Left cardiac atrium (tissue), 4 donors: ENCODE data around the gene CRAT. TPM values are rescaled to one million over a fixed set of nuclear protein-coding genes. Genes with fewer than 3 reads are reported as not detected.

ENCODE experiments used
- ATAC-seq, 2 donors: fragments of 200-7000 bp; cut with Tn5 transposase; one replicate each; pipeline ENCODE4 v1.9.1; 2020; ENCODE audit warnings: mild to moderate bottlenecking in 2 of 2, moderate library complexity in 2 of 2
- DNase-seq: peaks from one replicate; pipeline ENCODE4 v3.0.0-alpha.2; 2020
- intact Hi-C, 2 donors: fragments of 100-400 bp; cut with DNase I; formaldehyde crosslinking; loops; one replicate each; pipeline versions ENCODE4 v1.14.1 to v1.15.1; 2022 to 2023
- total RNA-seq, 2 donors: library from RNA; stranded (reverse); fragmentation: NEBNext Ultra II Directional; extraction: Animal tissue kit (Norgen Biotek cat#: 25700); gene quantifications; one replicate each; pipeline ENCODE4 v1.2.1, GENCODE V29; 2021
- donor health status: DM: no; HTN: yes; CAD: no.
- donor health status: DM: no; HTN: yes; CAD: no; lungs with severe emphysema.
- donor health status: DM: yes; HTN: yes; CAD: no.
- donor health status: Dilated cardiomyopathy.

The CRAT gene
- total RNA-seq, 2 donors from 2014 or later, result 58.4 to 61.1 TPM

DNA sequence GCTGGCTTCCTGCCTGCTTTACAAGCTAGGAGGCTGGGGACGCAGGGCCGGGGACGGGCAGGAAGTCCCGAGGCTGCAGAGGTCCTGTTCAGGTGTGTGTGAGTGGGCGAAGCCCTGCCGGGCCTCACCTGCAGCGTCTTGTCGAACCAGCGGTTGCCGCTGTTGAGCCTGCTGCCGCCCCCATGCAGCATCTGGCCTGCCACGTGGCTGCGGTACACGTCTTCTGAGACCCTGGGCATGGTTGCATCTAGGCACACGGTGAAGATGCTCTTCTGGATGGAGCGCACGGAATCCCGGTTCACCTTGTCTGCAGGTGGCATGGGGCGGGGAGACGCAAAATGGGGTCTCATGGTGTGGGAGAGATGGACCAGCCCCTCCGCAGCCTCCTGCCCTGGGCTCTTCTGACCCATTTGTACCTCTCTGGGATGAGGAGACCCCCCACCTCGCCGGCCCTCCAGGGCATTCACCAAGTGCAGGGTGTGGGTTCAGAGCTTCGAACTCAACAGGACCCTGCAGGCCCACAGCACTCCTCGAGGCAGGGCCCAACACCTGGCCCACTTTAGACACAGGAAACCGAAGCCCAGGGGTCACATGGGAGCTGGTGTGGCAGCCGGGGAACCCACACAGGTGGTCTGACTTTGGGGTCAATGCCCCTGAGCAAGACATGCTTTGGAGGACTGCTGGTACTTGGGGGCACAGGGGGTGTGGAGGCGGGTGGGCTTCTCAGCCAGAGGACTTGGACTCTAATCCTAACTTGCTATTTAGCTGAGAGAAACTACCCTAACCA, 10.0 kb downstream of the CRAT start:
- DNase-seq (no peak), ATAC-seq (no peak)
- intact Hi-C loops, result no loop called here

DNA sequence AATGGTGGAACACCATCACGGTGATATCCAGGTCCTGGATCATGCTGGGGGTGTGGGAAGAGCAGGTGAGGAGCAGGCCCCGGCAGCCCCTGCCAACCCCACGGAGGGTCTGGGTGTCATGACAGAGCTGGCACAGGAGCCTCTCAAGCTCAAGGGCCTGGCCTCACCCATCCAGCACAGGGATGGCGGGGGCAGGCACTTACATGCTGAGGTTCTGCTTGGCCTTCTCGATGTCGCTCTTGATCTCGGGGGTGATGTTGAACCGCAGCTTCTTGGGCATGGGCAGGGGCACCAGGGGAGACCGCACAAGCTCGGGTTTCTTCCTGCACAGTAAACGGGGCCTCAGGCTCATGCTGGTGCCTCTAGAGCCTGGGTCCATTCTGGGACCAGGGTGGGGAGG, 12.3 kb downstream of the CRAT start:
- no peak for DNase-seq
- ATAC-seq, result no peak

DNA sequence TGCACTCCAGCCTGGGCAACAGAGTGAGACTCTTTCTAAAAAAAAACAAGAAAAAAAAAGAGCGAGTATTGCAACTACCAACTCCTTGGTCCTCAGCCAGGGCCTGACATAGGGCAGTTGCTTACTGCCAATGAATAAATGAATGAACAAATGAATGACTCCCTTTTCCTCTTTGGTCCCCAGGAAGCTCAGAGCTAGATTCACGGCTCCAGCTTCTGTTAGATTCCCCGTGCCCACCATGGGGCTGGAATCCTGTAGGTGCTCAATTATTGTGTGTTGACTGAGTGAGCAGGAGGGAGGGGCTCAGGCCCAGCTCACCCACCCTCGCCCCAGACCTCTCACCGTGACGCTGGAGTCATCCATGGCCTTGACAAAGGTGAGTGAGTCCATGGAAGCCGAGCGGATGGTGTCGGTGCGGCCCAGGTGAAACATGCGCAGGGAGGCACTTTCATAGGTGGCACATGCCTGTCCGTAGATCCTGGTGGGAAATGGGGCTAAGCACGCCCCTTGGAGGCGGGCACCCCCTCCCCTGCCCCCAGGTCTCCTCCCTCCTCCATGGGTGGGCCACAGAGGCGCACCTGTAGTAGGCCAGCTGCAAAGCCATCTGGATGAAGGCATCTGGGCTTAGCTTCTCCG, 12.8 kb downstream of the CRAT start:
- ATAC-seq (no peak), DNase-seq (no peak)
- intact Hi-C loops, result no loop called here

More for the DNA sequence above, 12.3 kb downstream of the CRAT start:
- intact Hi-C loops, result no loop called here

DNA sequence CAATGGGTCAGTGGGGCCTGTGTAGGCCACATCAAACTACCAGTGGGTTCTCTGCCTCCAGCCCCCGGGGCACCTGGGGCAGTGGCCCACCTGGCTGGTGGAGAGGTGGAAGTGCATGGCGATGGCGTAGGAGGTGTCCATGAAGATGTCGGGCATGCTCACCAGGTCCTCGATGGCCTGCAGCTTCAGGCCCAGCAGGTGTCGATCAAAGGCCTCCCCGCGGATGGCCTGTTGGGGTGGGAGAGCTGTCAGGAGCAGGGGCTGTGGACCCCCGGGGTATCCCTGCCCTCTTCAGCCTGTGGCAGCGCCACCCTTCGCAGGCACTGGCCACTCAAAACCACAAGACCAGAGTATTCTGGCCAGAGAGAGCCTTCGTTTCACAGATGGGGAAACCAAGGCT, 14.7 kb downstream of the CRAT start:
- no peak for DNase-seq
- intact Hi-C loops, result no loop called here
- ATAC-seq, result no peak

DNA sequence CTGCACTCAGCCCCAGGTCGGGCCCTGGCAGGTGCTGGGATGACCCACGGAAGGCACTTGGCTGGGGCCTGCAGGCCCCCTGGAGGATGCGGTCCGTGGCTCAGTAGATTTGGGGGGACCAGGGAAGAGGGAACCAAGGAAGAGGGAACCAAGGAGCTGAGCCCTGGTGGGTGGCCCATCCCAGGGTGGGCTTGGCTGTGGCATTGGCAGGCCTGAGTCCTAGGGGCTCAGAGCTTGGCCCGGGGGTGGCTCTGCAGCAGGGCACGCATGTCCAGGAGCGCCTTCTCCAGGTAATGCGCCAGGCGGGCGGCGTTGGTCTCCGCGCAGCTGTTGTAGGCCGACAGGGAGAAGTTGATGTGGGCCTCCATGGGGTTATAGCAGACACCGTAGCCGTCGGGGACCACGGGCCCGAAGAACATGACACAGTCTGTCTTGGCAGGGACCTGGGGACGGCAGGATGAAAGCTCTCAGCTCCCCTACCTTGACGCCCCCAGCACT, 15.4 kb downstream of the CRAT start:
- intact Hi-C loops, result no loop called here
- ATAC-seq (no peak), DNase-seq (no peak)

DNA sequence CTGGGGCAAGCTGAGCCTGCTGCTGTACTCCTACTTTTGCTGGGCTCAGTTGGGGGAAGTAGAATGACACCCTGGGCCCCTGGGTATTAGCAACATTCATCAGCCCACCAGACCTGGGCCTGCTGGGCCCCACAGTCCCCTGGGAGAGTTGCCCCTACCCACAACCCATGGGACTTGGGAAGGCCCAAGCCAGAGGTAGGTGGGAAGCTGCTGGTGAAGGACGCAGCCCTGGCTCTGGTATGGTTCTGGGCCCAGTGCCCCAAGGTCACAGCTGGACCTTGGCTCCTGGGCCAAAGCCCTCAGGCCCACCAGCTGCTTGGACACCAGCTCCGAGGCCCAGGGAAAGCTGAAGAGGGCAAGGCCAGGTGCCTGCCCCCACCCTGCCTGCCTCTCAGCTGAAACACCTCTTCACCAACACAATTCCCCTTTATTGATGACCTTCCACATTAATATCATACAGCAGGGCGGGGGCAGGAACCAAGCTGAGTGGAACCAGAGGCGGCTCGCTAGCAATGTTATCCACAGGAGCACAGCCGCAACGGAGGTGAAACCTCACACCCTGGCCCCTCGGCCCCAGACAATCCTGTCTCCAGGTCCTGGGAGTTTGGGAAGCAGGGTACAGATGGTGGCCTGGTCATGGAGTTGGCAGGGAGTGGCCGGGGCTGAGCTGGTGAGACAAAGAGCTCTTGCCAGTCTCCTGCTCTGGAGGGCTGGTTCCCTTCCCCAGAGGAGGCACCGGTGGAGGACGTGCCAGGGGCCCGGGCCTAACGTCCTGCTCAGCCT, 16.0 kb downstream of the CRAT start:
- ATAC-seq (peak; percentile 39 to 62), DNase-seq (no peak)
- intact Hi-C loops, result no loop called here

DNA sequence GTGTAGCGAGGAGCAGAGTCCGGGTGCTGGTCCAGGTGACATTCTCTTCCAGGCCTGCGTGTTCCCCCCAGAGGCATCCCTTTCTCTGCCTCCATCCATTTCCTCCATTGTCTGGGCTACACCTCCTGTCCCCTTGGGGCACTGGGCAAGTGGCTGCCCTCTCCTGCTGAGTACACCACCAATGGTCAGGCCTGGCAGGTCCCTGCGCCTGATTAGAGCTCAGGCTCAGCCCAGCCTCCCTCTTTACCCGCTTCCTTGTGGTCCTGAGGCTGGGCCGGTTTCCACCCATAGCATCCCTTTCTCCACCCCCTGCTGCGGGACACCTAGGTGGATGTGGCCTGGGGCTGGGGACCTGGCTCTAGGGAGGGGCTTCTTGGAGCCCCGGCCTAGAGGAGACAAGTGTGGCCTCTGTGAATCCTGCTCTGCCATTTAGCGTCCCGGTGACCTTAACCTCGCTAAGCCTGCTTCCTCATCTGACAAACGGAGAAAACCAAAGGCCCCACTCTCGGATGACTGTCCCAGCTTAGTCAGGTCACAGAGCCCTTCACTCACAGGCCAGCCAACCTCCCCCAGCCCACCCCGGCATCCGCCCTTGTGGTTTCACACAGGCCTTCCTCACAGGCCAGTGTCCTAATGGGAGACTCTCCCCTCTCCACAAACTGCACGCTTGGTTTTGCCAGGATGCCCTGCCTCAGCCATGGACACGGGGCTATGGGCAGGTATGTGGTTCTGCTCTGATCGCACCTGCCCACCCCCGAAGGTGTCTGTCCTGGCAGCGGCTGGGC, 16.8 kb downstream of the CRAT start:
- peak in 1 of 2 donors; percentile 17 for ATAC-seq

DNA sequence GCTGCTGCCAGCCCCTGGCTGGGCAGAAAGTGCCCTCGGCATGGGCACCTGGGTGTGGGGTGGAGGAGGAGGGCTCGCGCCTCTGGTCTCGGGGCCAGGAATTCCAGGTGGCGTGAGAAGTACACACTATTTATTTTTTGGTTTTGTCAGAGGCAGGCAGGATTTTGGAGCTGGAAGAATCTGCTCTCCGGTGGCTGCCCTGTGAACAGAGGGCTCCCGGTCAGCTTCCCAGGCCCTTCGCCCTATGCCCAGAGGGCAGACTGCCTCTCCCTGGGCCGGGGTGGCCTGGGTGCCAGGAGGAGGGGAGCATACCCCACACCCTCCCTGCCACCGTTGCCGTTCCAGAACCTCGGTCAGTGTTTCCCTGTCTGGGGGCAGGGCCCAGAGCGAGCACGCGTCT, 21.3 kb downstream of the CRAT start:
- intact Hi-C loops, result no loop called here
- no peak for ATAC-seq
- DNase-seq, result no peak

More for the DNA sequence above, 16.8 kb downstream of the CRAT start:
- intact Hi-C loops, result no loop called here
- no peak for DNase-seq

DNA sequence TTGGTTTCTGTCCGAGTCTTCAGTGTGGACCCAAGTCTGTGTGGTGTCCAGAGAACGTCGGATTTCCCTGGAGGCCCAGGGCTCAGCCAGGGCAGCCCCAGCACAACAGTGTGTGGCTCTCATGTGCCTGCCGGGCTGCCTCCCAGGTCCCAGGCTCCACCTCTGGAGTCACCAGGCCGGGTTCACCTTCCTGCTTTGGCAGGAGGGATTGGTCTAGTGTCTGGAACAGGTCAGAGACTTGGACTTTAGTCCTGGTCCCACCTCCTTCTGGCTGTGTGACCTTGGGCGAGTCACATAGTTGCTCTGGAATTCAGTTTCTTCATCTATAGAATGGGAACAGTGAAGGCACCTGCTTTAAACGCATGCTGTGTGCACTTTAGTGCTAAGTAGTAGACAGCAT, 26.5 kb downstream of the CRAT start:
- ATAC-seq (no peak), DNase-seq (no peak)
- intact Hi-C loops, result no loop called here

DNA sequence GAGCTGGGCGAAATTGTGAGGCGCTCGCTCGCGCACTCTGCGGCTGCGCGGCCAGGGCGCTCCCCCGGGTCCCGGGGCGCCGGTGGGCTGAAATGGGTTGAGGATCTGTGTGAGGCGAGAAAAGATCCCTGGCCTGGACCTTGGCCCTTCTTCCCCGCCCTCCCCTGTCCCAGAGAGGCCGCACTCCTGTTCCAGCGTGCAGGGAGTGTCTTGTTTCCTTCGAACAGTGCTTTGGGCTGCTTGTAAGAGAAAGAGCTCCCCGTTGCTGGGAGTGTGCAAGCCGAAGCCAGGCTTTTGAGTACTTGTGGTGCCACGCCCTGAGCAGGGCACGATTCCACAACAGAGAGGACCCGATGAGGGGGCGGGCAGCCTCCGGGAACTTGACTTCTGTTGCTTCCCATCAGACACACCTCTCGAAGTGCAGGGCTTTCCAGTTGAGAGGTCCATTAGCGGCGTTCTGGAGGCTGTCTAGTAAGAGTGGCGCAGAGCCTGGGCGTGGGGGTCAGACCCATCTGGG, 29.1 kb downstream of the CRAT start:
- intact Hi-C loops, result no loop called here
- no peak for DNase-seq
- ATAC-seq, result no peak

DNA sequence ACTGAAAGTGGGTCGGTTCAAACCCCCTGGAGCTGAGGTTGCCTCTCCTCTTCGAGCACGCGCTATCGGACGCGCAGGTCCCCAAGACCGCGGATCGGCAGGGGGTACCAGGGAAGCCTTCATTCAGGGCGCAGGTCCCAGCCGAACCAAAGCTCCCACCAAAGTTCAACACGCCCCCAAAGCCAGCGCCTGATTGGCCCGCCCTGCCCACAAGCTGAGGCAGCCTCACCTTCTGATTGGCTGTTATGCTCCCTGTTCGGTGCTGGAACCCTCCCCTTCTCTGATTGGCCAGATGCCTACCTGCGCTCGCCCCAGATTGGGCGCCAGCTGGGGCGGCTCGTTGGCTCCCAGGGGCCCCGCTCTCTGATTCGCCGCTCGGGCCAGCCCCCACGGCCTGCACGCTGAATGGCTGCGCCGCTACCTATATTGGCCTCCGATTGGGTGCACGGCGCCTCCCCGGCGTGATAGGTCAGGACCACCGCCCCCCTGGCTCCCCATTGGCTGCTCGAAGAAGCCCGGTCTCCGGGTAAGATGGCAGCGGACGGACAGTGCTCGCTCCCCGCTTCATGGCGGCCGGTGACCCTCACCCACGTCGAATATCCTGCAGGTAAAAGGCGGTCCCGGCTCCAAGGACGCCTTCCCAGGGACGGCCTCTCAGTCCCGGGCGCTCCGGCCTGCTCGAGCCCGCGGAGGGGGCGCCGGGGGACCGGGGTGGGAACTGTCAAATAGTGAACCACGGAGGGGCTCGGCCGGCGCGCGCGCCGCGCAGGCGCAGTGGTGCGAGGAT, 29.8 kb downstream of the CRAT start, which contains the start of gene DOLPP1:
Gene DOLPP1, plus strand, starts transcription at position 511 of the 787 bp plus-strand sequence. Its CDS starts 21 bp downstream, at position 532.
- peak; percentile 98 to 99 for ATAC-seq

DNA sequence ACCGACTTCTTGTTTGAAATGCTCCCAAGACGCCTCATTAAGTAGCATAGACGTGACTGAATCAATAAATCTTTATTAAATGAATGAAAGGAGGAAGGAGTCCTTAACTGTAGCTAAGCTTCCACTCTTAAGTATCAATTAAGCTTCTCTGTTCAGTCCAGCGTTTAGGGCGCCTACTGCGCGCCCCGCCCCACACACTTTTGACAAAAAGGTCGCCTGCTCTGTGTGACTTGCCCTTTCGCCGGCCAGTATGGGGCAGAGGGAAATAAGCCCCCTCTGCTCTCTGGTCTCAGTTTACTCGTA, 30.3 kb downstream of the CRAT start:
- DNase-seq (no peak), ATAC-seq (no peak)
- intact Hi-C loops, result no loop called here

More for the DNA sequence above, 29.8 kb downstream of the CRAT start, which contains the start of gene DOLPP1:
- intact Hi-C loops, result no loop called here
- peak; percentile 100 for DNase-seq

DNA sequence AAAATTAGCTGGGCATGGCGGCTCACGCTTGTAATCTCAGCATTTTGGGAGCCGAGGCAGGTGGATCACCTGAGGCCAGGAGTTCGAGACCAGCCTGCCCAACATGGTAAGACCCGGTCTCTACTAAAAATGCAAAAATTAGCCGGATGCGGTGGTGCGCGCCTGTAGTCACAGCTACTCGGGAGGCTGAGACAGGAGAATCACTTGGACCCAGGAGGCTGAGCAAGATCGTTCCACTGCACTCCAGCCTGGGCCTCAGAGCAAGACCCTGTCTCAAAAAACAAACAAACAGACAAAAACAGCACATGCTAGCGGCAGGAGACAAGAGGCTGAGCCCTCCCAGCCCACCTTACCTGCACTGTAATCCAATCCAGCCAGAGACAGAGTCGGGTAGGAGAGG, 30.8 kb downstream of the CRAT start:
- no peak for DNase-seq
- no peak for ATAC-seq
- intact Hi-C loops, result no loop called here

DNA sequence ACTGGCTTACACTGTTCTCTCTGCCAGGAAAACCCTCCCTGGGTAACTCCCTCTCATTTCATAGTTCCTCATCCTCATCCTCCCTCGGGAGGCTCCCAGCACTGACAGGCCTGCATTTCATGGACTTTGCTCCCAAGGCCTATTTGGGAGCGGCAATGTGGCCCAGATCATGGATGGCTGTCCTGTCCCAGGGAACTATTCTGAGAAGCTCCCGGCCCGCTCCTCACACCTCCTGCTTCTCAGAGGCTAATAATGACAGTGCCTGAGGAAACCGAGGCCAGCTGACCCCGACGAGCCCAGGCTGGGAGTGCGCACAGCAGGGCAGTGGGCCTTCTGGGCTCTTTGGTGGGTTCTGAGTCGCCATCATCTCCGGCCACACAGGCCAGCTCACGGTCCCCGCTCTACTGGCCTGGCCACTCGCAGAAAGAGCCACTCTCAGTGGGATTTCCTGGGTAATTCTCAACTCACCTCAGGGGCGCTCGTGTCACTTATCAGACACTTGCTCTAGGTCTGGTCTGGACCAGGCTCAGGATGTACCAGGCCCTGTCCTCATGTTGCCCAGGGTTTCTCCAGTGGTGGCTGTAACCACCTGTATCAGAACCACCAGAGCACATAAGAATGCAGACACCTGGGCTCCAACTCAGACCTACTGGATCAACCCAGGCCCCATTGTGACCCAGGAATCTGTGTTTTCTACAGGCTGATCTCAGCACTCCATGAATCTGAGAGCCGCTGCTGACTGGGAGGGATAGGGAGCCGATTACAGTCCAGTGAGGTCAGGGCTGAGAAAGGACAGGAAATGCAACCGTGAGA, 31.7 kb downstream of the CRAT start:
- DNase-seq (no peak), ATAC-seq (no peak)
- intact Hi-C loops, result no loop called here

DNA sequence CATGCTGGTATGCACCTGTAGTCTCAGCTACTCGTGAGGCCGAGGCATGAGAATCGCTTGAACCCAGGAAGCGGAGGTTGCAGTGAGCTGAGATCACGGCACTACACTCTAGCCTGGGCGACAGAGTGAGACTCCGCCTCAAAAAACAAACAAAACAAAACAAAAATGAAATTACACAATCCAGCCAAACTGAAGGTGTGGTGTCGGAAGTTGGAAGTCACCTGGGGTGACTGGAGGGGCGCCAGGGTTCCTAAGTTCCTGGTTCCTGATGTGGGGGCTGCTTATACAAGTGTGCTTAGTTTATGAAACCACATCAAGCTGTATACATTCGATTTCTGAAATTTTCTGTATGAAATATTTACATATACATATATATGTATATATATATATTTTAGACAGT, 33.4 kb downstream of the CRAT start:
- DNase-seq (no peak), ATAC-seq (no peak)
- intact Hi-C loops, result no loop called here

DNA sequence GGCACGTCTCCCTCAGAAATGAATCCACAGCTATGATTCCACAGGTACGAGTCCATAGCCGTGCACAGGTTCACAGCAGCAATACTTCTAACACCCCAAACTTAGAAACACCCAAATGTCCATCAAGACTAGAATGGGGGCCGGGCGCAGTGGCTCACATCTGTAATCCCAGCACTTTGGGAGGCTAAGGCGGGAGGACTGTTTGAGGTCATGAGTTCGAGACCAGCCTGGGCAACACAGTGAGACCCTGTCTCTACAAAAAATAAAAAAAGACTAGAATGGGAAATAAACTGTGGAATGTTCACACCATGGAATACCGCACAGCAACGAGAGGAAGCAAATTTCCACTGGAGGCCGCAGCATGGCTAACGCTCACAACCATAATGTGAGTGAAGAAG, 34.0 kb downstream of the CRAT start:
- intact Hi-C loops, result no loop called here
- ATAC-seq (no peak), DNase-seq (no peak)

DNA sequence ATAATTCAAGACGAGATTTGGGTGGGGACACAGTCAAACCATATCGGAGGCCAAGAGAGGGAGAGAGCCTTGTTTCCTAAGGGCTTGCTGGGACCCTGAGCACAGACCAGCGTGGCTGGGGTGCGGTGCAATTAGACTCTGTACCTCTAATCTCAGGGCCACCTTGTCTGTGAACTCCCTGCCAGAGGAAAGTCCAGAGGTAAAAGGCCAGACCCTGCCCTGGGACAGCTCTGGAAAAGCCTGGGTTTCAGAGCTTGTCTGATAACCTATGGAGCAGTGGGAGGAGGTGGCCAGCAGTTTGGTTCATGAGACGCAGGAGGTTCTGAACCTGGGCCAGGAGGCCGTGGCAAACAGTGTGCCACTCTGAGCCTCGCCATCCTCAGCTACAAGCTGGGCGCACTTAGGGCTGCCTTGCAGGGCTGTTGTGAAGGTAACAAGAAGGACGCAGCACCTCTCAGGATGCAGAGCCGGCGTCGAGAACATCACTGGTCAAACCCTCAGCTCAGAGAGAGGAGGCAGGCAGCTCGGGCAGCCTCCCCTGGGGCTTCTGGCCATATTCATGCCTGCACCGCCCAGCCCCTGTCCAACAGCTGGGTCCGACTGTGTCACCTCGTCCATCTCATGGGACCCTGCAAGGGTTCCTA, 34.5 kb downstream of the CRAT start:
- ATAC-seq (no peak), DNase-seq (no peak)
- intact Hi-C loops, result no loop called here
